ENCODE results near the gene ATP2B3.

ATP2B3 gene

DNA sequence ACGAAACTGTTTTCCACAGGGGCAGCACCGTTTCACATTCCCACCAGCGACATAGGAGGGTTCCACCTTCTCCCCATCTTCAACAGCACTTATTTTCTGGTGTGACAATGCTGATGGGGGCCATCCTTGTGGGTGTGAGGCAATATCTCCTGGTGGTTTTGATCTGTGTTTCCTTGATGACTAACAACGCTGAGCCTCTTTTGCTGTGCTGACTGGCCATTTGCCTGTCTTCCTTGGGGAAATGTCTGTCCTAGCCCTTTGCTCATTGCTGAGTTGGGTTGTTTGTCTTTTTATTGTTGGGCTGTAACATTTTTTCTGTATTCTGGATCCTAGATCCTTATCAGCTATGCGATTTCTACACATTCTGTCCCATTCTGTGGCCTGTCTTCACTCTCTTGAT is 33.7 kb downstream of the ATP2B3 start:
- ChIA-PET CTCF (interaction anchor here (1.0 to 4.9 kb wide), 4 partner anchors 12 to 120 kb away, joined by 3 to 28 read pairs (median 6); no protein-coding TSS in a partner anchor), POLR2A (no interaction called here)
- no peak for DNase-seq
- Histone ChIP-seq H3K36me3 (ENCODE audit: control insufficient read depth in 4 of 4, insufficient read depth in 4 of 4, low read length in 3 of 4) (no peaks in the 10 kb centered on the region), H3K4me3 (ENCODE audit: control insufficient read depth in 1 of 7, extremely low read depth in 1 of 7, insufficient read depth in 4 of 7, low read depth in 2 of 7, low read length in 6 of 7) (no peak overlapping the region), H3K4me1 (ENCODE audit: control extremely low read depth in 1 of 4, control insufficient read depth in 4 of 4, insufficient read depth in 4 of 4, low read length in 3 of 4) (no peaks in the 10 kb centered on the region), H3K27ac (ENCODE audit: insufficient read depth in 1 of 2, low read depth in 1 of 2, low read length in 2 of 2, poor library complexity in 1 of 2, severe bottlenecking in 2 of 2) (no peak overlapping the region), H3K9me3 (ENCODE audit: control extremely low read depth in 1 of 5, control insufficient read depth in 4 of 5, insufficient read depth in 2 of 5, low read depth in 1 of 5, low read length in 4 of 5) (no peaks in the 10 kb centered on the region), H3K27me3 (replicated peaks in 2 of 5; ENCODE audit: control insufficient read depth in 4 of 5, insufficient read depth in 5 of 5, low read length in 4 of 5) (peaks cover 0 to 23% (median 0%) of the 10 kb centered on the region in 5 experiments)
- 63% methylated on average over 2 of the region's 5 CpGs for WGBS (ENCODE audit: insufficient coverage)

DNA sequence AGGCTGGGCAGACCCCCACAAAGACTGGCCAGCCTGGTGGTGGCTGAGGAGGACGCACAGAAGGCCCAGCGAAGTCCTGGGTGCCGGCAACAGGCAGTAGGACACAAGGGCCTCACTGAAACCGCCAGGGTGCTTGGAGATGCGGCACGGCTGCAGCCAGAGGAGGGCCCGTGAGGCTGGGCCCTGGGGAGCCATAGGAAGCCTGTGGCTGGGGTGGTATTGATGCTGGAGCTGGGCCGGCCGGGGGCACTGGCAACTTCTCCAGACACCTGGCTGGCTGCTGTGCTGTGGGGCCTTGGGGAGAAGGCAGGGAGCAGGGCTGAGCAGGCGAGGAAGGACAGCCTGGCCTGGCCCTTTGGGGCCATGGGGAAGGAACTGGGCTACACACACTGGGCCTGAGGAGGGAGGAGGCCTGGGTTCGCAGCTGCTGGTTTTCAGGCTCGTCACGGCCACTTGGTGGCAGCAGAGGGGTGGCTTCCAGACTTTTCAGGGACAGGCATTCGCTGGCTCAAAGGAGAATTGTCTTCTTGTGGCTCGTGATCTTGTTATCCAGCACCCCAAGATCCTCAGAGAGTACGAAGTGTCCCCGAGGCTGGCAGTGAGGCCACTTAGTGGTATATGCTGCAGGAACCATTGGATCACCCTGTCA is 37.2 kb downstream of the ATP2B3 start:
- H3K4me1 ChIP-seq (ENCODE audit: control extremely low read depth in 1 of 4, control insufficient read depth in 4 of 4, insufficient read depth in 4 of 4, low read length in 3 of 4) = peaks cover 0 to 7% (median 2%) of the 10 kb centered on the region in 4 experiments
- POLR2A ChIA-PET = no interaction called here
- CTCF ChIA-PET = interaction anchor here (0.9 to 5.3 kb wide), 11 partner anchors 8 to 154 kb away, joined by 3 to 37 read pairs (median 5); partner anchors contain the start of gene DUSP9
- DNase-seq = peak; percentile 48 to 76 (median 69)
- H3K9me3 ChIP-seq (ENCODE audit: control extremely low read depth in 1 of 5, control insufficient read depth in 4 of 5, insufficient read depth in 2 of 5, low read depth in 1 of 5, low read length in 4 of 5) = no peaks in the 10 kb centered on the region
- WGBS (ENCODE audit: insufficient coverage) = 46% methylated on average over 14 of the region's 17 CpGs
- no peaks in the 10 kb centered on the region for H3K36me3 ChIP-seq (ENCODE audit: control insufficient read depth in 4 of 4, insufficient read depth in 4 of 4, low read length in 3 of 4)
- H3K27me3 ChIP-seq (replicated peaks in 2 of 5; ENCODE audit: control insufficient read depth in 4 of 5, insufficient read depth in 5 of 5, low read length in 4 of 5) = peaks cover 0 to 4% (median 0%) of the 10 kb centered on the region in 5 experiments
- H3K4me3 ChIP-seq (ENCODE audit: control insufficient read depth in 1 of 7, extremely low read depth in 1 of 7, insufficient read depth in 4 of 7, low read depth in 2 of 7, low read length in 6 of 7) = no peak overlapping the region
- H3K27ac ChIP-seq (ENCODE audit: insufficient read depth in 1 of 2, low read depth in 1 of 2, low read length in 2 of 2, poor library complexity in 1 of 2, severe bottlenecking in 2 of 2) = no peak overlapping the region

DNA sequence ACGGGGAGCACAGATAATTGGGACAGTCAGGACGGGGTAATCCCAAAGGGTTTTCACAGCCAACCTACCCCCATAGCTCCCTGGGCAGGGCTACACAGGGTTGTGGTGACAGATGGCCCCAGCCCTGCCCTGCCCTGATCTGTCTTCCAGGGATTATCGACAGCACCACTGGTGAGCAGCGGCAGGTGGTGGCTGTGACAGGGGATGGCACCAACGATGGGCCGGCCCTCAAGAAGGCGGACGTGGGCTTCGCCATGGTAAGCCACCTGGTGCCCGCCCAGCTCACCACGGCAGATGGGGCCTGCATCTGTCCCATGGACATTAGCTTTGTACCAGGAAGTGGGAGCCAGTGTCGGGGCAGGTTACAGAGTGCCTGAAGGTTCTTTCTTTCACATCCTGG is 39.3 kb downstream of the ATP2B3 start:
- no peak overlapping the region for H3K27ac ChIP-seq (ENCODE audit: insufficient read depth in 1 of 2, low read depth in 1 of 2, low read length in 2 of 2, poor library complexity in 1 of 2, severe bottlenecking in 2 of 2)
- H3K4me1 ChIP-seq (ENCODE audit: control extremely low read depth in 1 of 4, control insufficient read depth in 4 of 4, insufficient read depth in 4 of 4, low read length in 3 of 4) = peaks cover 0 to 18% (median 9%) of the 10 kb centered on the region in 4 experiments
- no peaks in the 10 kb centered on the region for H3K36me3 ChIP-seq (ENCODE audit: control insufficient read depth in 4 of 4, insufficient read depth in 4 of 4, low read length in 3 of 4)
- H3K4me3 ChIP-seq (ENCODE audit: control insufficient read depth in 1 of 7, extremely low read depth in 1 of 7, insufficient read depth in 4 of 7, low read depth in 2 of 7, low read length in 6 of 7) = no peak overlapping the region
- no peaks in the 10 kb centered on the region for H3K9me3 ChIP-seq (ENCODE audit: control extremely low read depth in 1 of 5, control insufficient read depth in 4 of 5, insufficient read depth in 2 of 5, low read depth in 1 of 5, low read length in 4 of 5)
- POLR2A ChIA-PET = no interaction called here
- CTCF ChIA-PET = interaction anchor here (0.9 to 5.3 kb wide), 4 partner anchors 42 to 111 kb away, joined by 4 to 37 read pairs (median 5); partner anchors contain the start of gene CCNQ
- H3K27me3 ChIP-seq (replicated peaks in 2 of 5; ENCODE audit: control insufficient read depth in 4 of 5, insufficient read depth in 5 of 5, low read length in 4 of 5) = peaks cover 0 to 9% (median 0%) of the 10 kb centered on the region in 5 experiments
- DNase-seq = no peak
- 94% methylated on average over 12 of the region's 12 CpGs for WGBS (ENCODE audit: insufficient coverage)

DNA sequence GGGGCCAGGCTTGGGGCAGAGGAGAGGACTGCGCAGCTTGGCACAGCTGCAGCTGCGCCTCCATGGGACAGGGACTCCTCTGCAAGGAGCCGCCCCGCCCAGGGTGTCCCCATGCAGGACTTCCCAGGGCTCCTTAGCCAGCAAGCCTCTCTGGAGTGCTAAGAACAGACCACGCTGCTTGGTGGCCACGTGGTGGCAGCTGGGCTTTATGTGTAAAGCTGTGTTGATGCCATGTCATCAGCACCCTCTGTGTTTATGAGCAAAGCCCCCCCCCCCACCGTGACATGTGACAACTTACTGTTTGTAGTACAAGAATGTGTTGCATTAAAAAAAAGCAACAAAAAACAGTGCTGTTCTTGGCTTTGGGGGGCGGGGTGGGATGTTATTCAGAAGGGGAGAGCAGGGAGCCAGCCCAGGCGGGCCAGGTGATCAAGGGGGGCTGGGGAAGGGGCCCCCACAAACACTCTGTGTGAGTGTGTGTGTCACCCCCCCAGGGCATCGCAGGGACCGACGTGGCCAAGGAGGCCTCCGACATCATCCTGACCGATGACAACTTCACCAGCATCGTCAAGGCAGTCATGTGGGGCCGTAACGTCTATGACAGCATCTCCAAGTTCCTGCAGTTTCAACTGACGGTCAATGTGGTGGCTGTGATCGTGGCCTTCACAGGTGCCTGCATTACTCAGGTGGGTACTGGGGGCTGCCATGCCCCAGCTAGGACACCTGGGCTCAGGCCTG is 40.3 kb downstream of the ATP2B3 start:
- ChIA-PET POLR2A (no interaction called here), CTCF (interaction anchor here (5.3 kb wide), 1 partner anchor 110 kb away, joined by 37 read pairs; no protein-coding TSS in a partner anchor)
- H3K36me3 ChIP-seq (ENCODE audit: control insufficient read depth in 4 of 4, insufficient read depth in 4 of 4, low read length in 3 of 4) = no peaks in the 10 kb centered on the region
- peaks cover 0 to 11% (median 0%) of the 10 kb centered on the region in 5 experiments for H3K27me3 ChIP-seq (replicated peaks in 2 of 5; ENCODE audit: control insufficient read depth in 4 of 5, insufficient read depth in 5 of 5, low read length in 4 of 5)
- peak in 2 of 3 donors; percentile 33 to 36 for DNase-seq
- peaks cover 0 to 18% (median 9%) of the 10 kb centered on the region in 4 experiments for H3K4me1 ChIP-seq (ENCODE audit: control extremely low read depth in 1 of 4, control insufficient read depth in 4 of 4, insufficient read depth in 4 of 4, low read length in 3 of 4)
- no peaks in the 10 kb centered on the region for H3K9me3 ChIP-seq (ENCODE audit: control extremely low read depth in 1 of 5, control insufficient read depth in 4 of 5, insufficient read depth in 2 of 5, low read depth in 1 of 5, low read length in 4 of 5)
- H3K4me3 ChIP-seq (ENCODE audit: control insufficient read depth in 1 of 7, extremely low read depth in 1 of 7, insufficient read depth in 4 of 7, low read depth in 2 of 7, low read length in 6 of 7) = no peak overlapping the region
- WGBS (ENCODE audit: insufficient coverage) = 89% methylated on average over 16 of the region's 19 CpGs
- H3K27ac ChIP-seq (ENCODE audit: insufficient read depth in 1 of 2, low read depth in 1 of 2, low read length in 2 of 2, poor library complexity in 1 of 2, severe bottlenecking in 2 of 2) = no peak overlapping the region

GRCh38 chrX:153560000-153560399 is 42.6 kb downstream of the ATP2B3 start:
- H3K27me3 ChIP-seq (replicated peaks in 2 of 5; ENCODE audit: control insufficient read depth in 4 of 5, insufficient read depth in 5 of 5, low read length in 4 of 5) = peaks cover 0 to 12% (median 0%) of the 10 kb centered on the region in 5 experiments
- WGBS (ENCODE audit: insufficient coverage) = 84% methylated on average over 4 of the region's 9 CpGs
- POLR2A ChIA-PET = interaction anchor here (0.6 kb wide), 1 partner anchor 11 kb away, joined by 3 read pairs; no protein-coding TSS in a partner anchor
- no peak overlapping the region for H3K4me3 ChIP-seq (ENCODE audit: control insufficient read depth in 1 of 7, extremely low read depth in 1 of 7, insufficient read depth in 4 of 7, low read depth in 2 of 7, low read length in 6 of 7)
- CTCF ChIA-PET = interaction anchor here (0.7 to 1.8 kb wide), 4 partner anchors 12 to 91 kb away, joined by 3 to 4 read pairs (median 4); no protein-coding TSS in a partner anchor
- H3K4me1 ChIP-seq (ENCODE audit: control extremely low read depth in 1 of 4, control insufficient read depth in 4 of 4, insufficient read depth in 4 of 4, low read length in 3 of 4) = peaks cover 0 to 18% (median 9%) of the 10 kb centered on the region in 4 experiments
- no peaks in the 10 kb centered on the region for H3K36me3 ChIP-seq (ENCODE audit: control insufficient read depth in 4 of 4, insufficient read depth in 4 of 4, low read length in 3 of 4)
- peak in 2 of 3 donors; percentile 28 to 30 for DNase-seq
- H3K27ac ChIP-seq (ENCODE audit: insufficient read depth in 1 of 2, low read depth in 1 of 2, low read length in 2 of 2, poor library complexity in 1 of 2, severe bottlenecking in 2 of 2) = no peak overlapping the region
- no peaks in the 10 kb centered on the region for H3K9me3 ChIP-seq (ENCODE audit: control extremely low read depth in 1 of 5, control insufficient read depth in 4 of 5, insufficient read depth in 2 of 5, low read depth in 1 of 5, low read length in 4 of 5)

DNA sequence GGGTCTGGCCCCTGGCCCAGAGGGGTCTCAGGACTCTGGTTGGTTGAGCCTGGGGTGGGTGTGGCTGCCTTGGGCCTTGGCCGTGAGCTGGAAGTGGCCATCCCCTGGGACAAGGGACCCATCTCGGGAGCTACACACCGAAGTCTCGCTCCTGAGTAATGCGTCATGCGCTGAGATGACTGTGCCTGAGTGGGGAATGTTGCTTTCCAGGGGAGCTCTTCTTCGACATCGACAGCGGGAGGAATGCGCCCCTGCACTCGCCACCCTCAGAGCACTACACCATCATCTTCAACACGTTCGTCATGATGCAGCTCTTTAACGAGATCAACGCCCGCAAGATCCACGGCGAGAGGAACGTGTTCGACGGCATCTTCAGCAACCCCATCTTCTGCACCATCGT is 43.0 kb downstream of the ATP2B3 start:
- H3K4me1 ChIP-seq (ENCODE audit: control extremely low read depth in 1 of 4, control insufficient read depth in 4 of 4, insufficient read depth in 4 of 4, low read length in 3 of 4) = peaks cover 0 to 18% (median 9%) of the 10 kb centered on the region in 4 experiments
- DNase-seq = no peak
- no peak overlapping the region for H3K27ac ChIP-seq (ENCODE audit: insufficient read depth in 1 of 2, low read depth in 1 of 2, low read length in 2 of 2, poor library complexity in 1 of 2, severe bottlenecking in 2 of 2)
- WGBS (ENCODE audit: insufficient coverage) = 92% methylated on average over 20 of the region's 22 CpGs
- H3K4me3 ChIP-seq (ENCODE audit: control insufficient read depth in 1 of 7, extremely low read depth in 1 of 7, insufficient read depth in 4 of 7, low read depth in 2 of 7, low read length in 6 of 7) = no peak overlapping the region
- CTCF ChIA-PET = interaction anchor here (0.7 to 1.8 kb wide), 4 partner anchors 12 to 91 kb away, joined by 3 to 4 read pairs (median 4); no protein-coding TSS in a partner anchor
- H3K36me3 ChIP-seq (ENCODE audit: control insufficient read depth in 4 of 4, insufficient read depth in 4 of 4, low read length in 3 of 4) = no peaks in the 10 kb centered on the region
- POLR2A ChIA-PET = no interaction called here
- H3K9me3 ChIP-seq (ENCODE audit: control extremely low read depth in 1 of 5, control insufficient read depth in 4 of 5, insufficient read depth in 2 of 5, low read depth in 1 of 5, low read length in 4 of 5) = no peaks in the 10 kb centered on the region
- H3K27me3 ChIP-seq (replicated peaks in 2 of 5; ENCODE audit: control insufficient read depth in 4 of 5, insufficient read depth in 5 of 5, low read length in 4 of 5) = peaks cover 0 to 11% (median 0%) of the 10 kb centered on the region in 5 experiments
